ENCODE data around the gene DPP3. TPM values are rescaled to one million over a fixed set of nuclear protein-coding genes. Genes with fewer than 3 reads are reported as not detected.

Gene DPP3
- polyA plus RNA-seq, 1 of the 3 experiments (the other 2 are of a cell fraction), result 70.6 TPM

GRCh38 chr11:66477263-66478201 lies 2.7 kb upstream of the DPP3 start (continued):
- no peak for TF ChIP-seq IRF3 (IDR thresholded peaks at IDR 0.05; ENCODE audit: low read depth, low read length)

- Histone ChIP-seq H3K27me3 (ENCODE audit: insufficient read depth) (no peaks in the 10 kb centered on the region), H3K9me2 (no peaks in the 10 kb centered on the region), H4K20me1 (ENCODE audit: insufficient read depth) (no peaks in the 10 kb centered on the region), H3K4me1 (ENCODE audit: control insufficient read depth in 1 of 2, insufficient read depth in 2 of 2, low read depth in 1 of 2, low read length in 1 of 2) (peaks cover 0 to 15% of the 10 kb centered on the region in 2 experiments; a peak in 2 of 4 replicates), H3K9ac (peak overlapping the region; percentile 93), H3K27ac (ENCODE audit: low read depth in 2 of 2, low read length in 1 of 2) (peak overlapping the region; percentile 85 to 93), H3F3A (replicated peaks; ENCODE audit: insufficient read depth) (no peaks in the 10 kb centered on the region), H3K79me2 (ENCODE audit: insufficient read depth) (peaks cover 17% of the 10 kb centered on the region; the same call in 1 of the 2 replicates), H3K4me2 (peak overlapping the region; percentile 98), H3K4me3 (ENCODE audit: low read depth in 2 of 2, low read length in 1 of 2) (peak overlapping the region; percentile 64 to 82), H2AFZ (ENCODE audit: low read depth) (peak overlapping the region; percentile 71; the same call in 1 of the 2 replicates), H3K9me3 (no peaks in the 10 kb centered on the region), H3K36me3 (replicated peaks in 1 of 2; ENCODE audit: control insufficient read depth in 1 of 2, insufficient read depth in 2 of 2, low read length in 1 of 2) (peaks cover 5 to 12% of the 10 kb centered on the region in 2 experiments)
- DNase-seq, result peak; percentile 71
- ChIA-PET CTCF (interaction anchor here (0.6 to 3.8 kb wide), 16 partner anchors 10 to 200 kb away, joined by 3 to 32 read pairs (median 6); partner anchors contain the start of genes BBS1, MRPL11 and PELI3), POLR2A (interaction anchor here (2.2 to 2.7 kb wide), 3 partner anchors 9 to 199 kb away, joined by 12 to 18 read pairs (median 17); partner anchors contain the start of genes MRPL11 and RBM4B)
- WGBS (ENCODE audit: low lambda C conversion rate), result 31% methylated on average over 6 of the region's 8 CpGs
- peak; percentile 35 for TF ChIP-seq SMC3 (IDR thresholded peaks at IDR 0.05; ENCODE audit: low read depth, low read length)
- TF ChIP-seq FOXM1 (IDR thresholded peaks at IDR 0.05; ENCODE audit: low read depth), result no peak
- no peak for TF ChIP-seq IRF3 (IDR thresholded peaks at IDR 0.05; ENCODE audit: low read depth, low read length)
- TF ChIP-seq CTCF (IDR thresholded peaks at IDR 0.05), result peak; percentile 91
- peak; percentile 58 for TF ChIP-seq RAD21 (IDR thresholded peaks at IDR 0.05; ENCODE audit: low read length)
Measured at GRCh38 chr11:66478729-66479393, 1.4 kb upstream of the DPP3 start.
